Fibroblast of villous mesenchyme (primary cell): ENCODE results near the gene ENO2. TPM values are rescaled to one million over a fixed set of nuclear protein-coding genes. Genes with fewer than 3 reads are reported as not detected.
A peak's percentile ranks its signal among the peaks of the same experiment; 100 is the strongest.

Experiments used
- DNase-seq: peaks from one replicate; pipeline ENCODE4 v3.0.0-alpha.2; 2010; ENCODE audit warnings: low read depth
- H3K4me3 ChIP-seq: 2 replicates; pipeline ENCODE4 v1.5.1; 2011; ENCODE audit warnings: low read depth, mild to moderate bottlenecking, low read length
- total RNA-seq: library from RNA; depleted of rRNA; stranded (reverse); fragments of >200 nt; gene quantifications from 2 replicates; pipeline ENCODE4 v1.2.3, GENCODE V29; 2012
- TF ChIP-seq, protein P1 (sequence below): IDR thresholded peaks from 2 replicates; pipeline ENCODE4 v1.5.1; 2012; ENCODE audit warnings: low read depth, mild to moderate bottlenecking, low read length; ENCODE audit not compliant: insufficient read depth

Gene ENO2
- total RNA-seq, 1 donor: 3.5 TPM

DNA sequence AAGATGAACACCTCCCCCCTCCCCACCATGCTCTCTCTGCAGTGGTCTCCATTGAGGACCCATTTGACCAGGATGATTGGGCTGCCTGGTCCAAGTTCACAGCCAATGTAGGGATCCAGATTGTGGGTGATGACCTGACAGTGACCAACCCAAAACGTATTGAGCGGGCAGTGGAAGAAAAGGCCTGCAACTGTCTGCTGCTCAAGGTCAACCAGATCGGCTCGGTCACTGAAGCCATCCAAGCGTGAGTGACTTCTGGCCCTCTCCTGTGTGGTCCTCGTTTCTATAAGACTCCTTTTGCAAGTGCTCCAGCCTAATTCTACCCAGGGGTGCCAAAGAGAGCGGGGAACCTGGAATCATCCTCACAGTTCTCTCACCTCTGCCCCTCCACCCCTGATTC is 7.2 kb downstream of the ENO2 start:
- DNase-seq: no peak
- no peak overlapping the region for H3K4me3 ChIP-seq
- TF ChIP-seq, protein P1, sequence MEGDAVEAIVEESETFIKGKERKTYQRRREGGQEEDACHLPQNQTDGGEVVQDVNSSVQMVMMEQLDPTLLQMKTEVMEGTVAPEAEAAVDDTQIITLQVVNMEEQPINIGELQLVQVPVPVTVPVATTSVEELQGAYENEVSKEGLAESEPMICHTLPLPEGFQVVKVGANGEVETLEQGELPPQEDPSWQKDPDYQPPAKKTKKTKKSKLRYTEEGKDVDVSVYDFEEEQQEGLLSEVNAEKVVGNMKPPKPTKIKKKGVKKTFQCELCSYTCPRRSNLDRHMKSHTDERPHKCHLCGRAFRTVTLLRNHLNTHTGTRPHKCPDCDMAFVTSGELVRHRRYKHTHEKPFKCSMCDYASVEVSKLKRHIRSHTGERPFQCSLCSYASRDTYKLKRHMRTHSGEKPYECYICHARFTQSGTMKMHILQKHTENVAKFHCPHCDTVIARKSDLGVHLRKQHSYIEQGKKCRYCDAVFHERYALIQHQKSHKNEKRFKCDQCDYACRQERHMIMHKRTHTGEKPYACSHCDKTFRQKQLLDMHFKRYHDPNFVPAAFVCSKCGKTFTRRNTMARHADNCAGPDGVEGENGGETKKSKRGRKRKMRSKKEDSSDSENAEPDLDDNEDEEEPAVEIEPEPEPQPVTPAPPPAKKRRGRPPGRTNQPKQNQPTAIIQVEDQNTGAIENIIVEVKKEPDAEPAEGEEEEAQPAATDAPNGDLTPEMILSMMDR: no peak

DNA sequence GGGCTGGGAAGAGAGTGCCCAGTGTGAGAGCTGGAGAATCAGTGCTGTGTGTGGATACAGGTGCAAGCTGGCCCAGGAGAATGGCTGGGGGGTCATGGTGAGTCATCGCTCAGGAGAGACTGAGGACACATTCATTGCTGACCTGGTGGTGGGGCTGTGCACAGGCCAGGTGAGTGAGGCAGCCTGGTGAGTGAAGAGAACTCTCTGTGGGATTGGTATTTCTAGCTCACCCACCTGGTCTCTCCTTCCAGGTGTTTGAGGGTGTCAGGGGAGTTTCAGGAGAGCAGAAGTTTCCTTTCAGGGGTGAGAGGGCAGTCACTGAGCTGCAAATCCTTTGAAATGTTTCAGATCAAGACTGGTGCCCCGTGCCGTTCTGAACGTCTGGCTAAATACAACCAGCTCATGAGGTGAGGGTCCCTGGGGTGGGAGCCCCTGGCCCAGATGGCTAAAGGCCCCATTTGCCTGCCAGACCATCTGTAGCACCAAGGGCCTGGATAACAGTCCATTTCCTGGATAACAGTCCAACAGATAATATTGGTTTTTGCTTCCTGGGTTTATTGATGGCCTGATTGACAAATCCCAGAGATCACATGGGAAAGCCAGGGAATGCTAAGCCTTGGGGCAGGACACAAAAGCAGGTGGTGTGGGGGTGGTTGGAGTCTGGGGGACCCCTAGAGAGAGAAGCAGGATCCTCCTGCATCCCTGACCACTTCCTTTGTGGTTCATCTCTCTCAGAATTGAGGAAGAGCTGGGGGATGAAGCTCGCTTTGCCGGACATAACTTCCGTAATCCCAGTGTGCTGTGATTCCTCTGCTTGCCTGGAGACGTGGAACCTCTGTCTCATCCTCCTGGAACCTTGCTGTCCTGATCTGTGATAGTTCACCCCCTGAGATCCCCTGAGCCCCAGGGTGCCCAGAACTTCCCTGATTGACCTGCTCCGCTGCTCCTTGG is 7.9 kb downstream of the ENO2 start:
- no peak for DNase-seq
- no peak overlapping the region for H3K4me3 ChIP-seq
- TF ChIP-seq, protein P1: no peak

DNA sequence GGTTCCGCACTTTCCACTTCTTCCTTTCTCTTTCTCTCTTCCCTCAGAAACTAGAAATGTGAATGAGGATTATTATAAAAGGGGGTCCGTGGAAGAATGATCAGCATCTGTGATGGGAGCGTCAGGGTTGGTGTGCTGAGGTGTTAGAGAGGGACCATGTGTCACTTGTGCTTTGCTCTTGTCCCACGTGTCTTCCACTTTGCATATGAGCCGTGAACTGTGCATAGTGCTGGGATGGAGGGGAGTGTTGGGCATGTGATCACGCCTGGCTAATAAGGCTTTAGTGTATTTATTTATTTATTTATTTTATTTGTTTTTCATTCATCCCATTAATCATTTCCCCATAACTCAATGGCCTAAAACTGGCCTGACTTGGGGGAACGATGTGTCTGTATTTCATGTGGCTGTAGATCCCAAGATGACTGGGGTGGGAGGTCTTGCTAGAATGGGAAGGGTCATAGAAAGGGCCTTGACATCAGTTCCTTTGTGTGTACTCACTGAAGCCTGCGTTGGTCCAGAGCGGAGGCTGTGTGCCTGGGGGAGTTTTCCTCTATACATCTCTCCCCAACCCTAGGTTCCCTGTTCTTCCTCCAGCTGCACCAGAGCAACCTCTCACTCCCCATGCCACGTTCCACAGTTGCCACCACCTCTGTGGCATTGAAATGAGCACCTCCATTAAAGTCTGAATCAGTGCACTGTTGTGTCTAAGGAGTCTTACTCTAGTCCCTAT is 8.8 kb downstream of the ENO2 start:
- no peak for DNase-seq
- no peak overlapping the region for H3K4me3 ChIP-seq
- TF ChIP-seq, protein P1: peak; percentile 3

DNA sequence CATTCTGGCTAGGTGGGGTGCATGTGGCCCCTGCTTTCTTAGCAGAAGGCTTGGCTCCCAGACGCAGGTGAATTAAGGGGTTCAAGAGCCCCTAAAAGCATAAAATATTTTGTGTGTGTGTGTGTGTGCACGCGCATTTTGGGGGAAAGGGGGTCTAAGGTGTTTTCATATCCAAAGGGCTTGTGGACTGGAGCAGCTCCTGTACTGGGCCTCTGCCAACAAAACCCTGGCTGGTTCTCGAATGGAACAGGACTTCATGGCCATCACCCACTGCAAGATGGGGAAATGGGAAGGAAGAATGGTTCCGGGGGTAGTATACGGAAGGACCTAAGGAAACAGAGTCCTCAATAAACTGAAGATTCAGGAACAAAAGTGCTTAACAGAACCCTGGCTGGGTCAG is 9.5 kb downstream of the ENO2 start:
- DNase-seq: no peak
- H3K4me3 ChIP-seq: no peak overlapping the region
- TF ChIP-seq, protein P1: no peak

DNA sequence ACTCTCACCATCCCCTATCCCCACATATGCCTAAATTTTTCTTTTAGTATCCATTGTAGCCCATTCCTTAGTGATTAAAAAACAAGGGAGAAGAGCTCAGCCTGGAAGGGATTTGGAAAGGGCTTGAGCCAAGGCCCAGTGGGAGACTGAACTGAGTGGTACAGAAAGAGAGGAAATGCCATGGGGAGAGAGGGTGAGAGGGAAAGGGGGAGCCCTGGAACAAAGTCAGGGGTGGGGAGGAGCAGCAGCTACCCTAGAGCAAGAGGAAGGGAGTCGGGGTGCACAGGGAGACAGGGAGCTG is 10.8 kb downstream of the ENO2 start:
- TF ChIP-seq, protein P1: no peak
- H3K4me3 ChIP-seq: no peak overlapping the region
- no peak for DNase-seq

DNA sequence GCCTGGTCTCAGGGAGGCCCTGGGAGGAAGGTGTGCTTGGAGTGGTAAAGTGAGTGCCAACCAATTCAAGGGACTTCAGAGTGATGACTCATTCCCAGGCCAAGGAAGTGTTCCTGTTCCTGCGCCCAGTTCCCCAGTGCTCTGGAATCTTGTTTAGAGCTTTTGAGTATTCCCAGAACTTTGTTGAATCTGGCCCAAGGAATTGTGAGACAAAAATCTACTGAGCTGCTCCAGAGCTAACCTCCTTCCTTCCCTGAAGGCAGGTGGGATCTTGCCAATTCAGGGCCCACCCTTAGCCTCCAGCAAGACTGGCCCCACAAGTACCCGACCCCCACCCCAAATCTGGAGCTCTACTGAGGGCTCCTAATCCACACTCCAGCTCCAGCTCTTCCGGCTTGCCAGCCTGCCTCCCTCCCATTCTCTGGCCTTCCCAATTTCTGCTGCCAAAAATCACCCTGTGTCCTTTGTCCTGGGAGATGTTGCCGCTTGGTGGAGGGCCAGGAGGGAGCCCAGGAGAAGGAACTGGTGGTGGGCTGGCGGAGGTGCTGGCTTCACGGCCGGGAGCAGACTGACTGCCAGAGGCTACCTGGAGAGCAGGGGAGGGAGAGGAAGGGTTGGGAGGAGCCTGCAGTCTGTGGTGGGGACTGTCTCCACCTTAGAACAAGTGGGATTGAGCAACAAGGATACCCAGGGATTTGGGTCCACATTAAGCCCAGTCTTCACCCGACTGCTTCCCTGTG is 11.3 kb downstream of the ENO2 start:
- TF ChIP-seq, protein P1: no peak
- peak; percentile 89 for DNase-seq
- H3K4me3 ChIP-seq: peak overlapping the region; percentile 94
